Transverse colon (tissue), 4 donors: ENCODE data around the gene PIK3R5. TPM values are rescaled to one million over a fixed set of nuclear protein-coding genes. Genes with fewer than 3 reads are reported as not detected.

Source experiments
- DNase-seq: peaks from one replicate; pipeline ENCODE4 v3.0.0-alpha.2; 2019
- H3K27ac ChIP-seq, 4 donors: fragments of 200-600 bp; sonication (generic); 2 replicates each; pipeline ENCODE4 v1.5.1; 2016 to 2018; ENCODE audit warnings: inconsistent platforms in 4 of 4
- H3K27me3 ChIP-seq: fragments of 200-600 bp; sonication (generic); 2 replicates; pipeline ENCODE4 v1.5.1; 2017; ENCODE audit warnings: inconsistent platforms
- H3K36me3 ChIP-seq, 4 donors: fragments of 200-600 bp; sonication (generic); 2 replicates each; pipeline ENCODE4 v1.5.1; 2017 to 2019; ENCODE audit warnings: inconsistent platforms in 4 of 4
- H3K4me1 ChIP-seq, 4 donors: fragments of 200-600 bp; sonication (generic); 2 replicates each; pipeline ENCODE4 v1.5.1; 2017 to 2020; ENCODE audit warnings: inconsistent platforms in 4 of 4
- H3K4me3 ChIP-seq, 4 donors: fragments of 200-600 bp; sonication (generic); 1 replicate in 1 of 4; 2 replicates in 3 of 4; pipeline versions ENCODE4 v1.5.1 to v1.6.1; 2017 to 2019; ENCODE audit warnings: inconsistent platforms in 4 of 4
- H3K9me3 ChIP-seq, 2 donors: fragments of 200-600 bp; sonication (generic); 2 replicates each; pipeline ENCODE4 v1.5.1; 2017 to 2019; ENCODE audit warnings: inconsistent platforms in 2 of 2
- EP300 ChIP-seq: sonication (generic); formaldehyde crosslinking; IDR thresholded peaks from one replicate; pipeline ENCODE4 v1.6.1; 2017; ENCODE audit warnings: antibody characterized with exemption, low read depth
- POLR2A ChIP-seq: fragments of 450-650 bp; IDR thresholded peaks from one replicate; pipeline ENCODE4 v1.6.1; 2016; ENCODE audit warnings: antibody characterized with exemption, mild to moderate bottlenecking, moderate library complexity
- POLR2AphosphoS5 ChIP-seq, 3 donors: sonication (generic); formaldehyde crosslinking; IDR thresholded peaks; one replicate each; pipeline ENCODE4 v1.6.1; 2016; ENCODE audit warnings: antibody characterized with exemption in 3 of 3
- WGBS, 2 donors: methylation state at CpG; one replicate each; pipeline ENCODE4 v1.1.5; 2018; ENCODE audit warnings: low coverage in 1 of 2; 5-methylcytosine and 5-hydroxymethylcytosine counted together
- in situ Hi-C, 4 donors: fragments of 200-750 bp; cut with MboI; loops; one replicate each; pipeline versions ENCODE4 v1.15.0 to v1.15.1; 2017; ENCODE audit warnings: low sequenced_read_pairs in 3 of 4, low pct_ligation_motif_present in 1 of 4, low pct_unique_long_range_greater_than_20kb in 1 of 4
- intact Hi-C: fragments of 100-400 bp; cut with DNase I; formaldehyde crosslinking; loops from one replicate; pipeline ENCODE4 v1.15.1; 2023; ENCODE audit warnings: low total_unique reads
- total RNA-seq, 4 donors: library from RNA; depleted of rRNA; stranded (reverse); fragments of >200 nt; gene quantifications; one replicate each; pipeline ENCODE4 v1.1.0, GENCODE V29; 2016
- TF ChIP-seq, protein P1 (sequence below), 5 experiments: fragments of 200-600 bp in 3 of 5; fragments of 450-650 bp in 2 of 5; sonication (generic) in 3 of 5; IDR thresholded peaks; 1 replicate in 2 of 5; 2 replicates in 3 of 5; pipeline ENCODE4 v1.5.1; 2016 to 2017; ENCODE audit warnings: antibody characterized with exemption in 5 of 5, inconsistent platforms in 3 of 5, mild to moderate bottlenecking in 2 of 5, moderate library complexity in 1 of 5

Gene PIK3R5
- total RNA-seq, 4 donors from 2014 or later: 0.40 to 16.1 (median 10.4) TPM

DNA sequence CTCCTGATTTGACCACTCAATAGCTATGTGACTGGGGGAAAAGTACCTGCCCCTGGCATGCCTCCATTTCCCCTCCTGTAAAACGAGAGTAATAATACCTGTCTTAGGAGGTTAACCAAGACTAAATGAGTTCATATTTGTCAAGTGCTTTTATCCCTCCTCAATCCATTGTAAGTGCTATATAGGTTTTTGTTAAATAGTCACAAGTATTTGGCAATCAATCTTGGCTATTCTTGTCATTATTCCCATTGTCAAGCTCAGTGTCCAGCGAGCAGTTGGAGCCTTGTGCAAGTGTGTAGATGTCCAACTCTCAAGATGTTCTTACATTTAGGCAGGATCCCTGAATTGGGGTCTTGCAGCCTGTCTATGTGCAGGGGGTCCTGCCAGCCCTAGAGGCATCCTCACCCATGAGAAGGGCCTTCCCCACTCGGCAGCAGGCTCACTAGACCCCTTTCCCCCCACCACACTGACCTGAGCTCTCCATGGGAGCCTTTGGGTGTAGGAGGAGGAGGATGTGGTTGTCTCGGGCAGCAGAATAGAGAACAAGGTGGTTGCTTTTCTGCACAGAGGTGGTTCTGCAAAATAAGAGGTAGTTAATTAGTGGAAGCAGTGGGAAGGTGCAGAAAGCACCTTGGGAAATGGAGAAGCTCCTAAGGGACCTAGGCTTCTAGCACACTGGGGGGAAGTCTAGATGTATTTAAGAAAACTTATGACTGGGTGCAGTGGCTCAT is 116.0 kb downstream of the PIK3R5 start:
- no peaks in the 10 kb centered on the region for H3K27me3 ChIP-seq
- no peaks in the 10 kb centered on the region for H3K9me3 ChIP-seq
- H3K4me3 ChIP-seq: no peak overlapping the region
- in situ Hi-C loops: loop anchor here in 1 of 4 donors (25.0 kb wide), 1 partner anchor 88 kb away; no protein-coding TSS in a partner anchor
- DNase-seq: no peak
- WGBS, 2 donors: 67% methylated on average over 4 of the region's 4 CpGs; no CpG with 5 or more reads in 1 of the 2 donors
- H3K27ac ChIP-seq: no peak overlapping the region
- TF ChIP-seq POLR2AphosphoS5 (IDR thresholded peaks at IDR 0.05) (no peak), POLR2A (no peak), EP300 (no peak)
- TF ChIP-seq, protein P1, sequence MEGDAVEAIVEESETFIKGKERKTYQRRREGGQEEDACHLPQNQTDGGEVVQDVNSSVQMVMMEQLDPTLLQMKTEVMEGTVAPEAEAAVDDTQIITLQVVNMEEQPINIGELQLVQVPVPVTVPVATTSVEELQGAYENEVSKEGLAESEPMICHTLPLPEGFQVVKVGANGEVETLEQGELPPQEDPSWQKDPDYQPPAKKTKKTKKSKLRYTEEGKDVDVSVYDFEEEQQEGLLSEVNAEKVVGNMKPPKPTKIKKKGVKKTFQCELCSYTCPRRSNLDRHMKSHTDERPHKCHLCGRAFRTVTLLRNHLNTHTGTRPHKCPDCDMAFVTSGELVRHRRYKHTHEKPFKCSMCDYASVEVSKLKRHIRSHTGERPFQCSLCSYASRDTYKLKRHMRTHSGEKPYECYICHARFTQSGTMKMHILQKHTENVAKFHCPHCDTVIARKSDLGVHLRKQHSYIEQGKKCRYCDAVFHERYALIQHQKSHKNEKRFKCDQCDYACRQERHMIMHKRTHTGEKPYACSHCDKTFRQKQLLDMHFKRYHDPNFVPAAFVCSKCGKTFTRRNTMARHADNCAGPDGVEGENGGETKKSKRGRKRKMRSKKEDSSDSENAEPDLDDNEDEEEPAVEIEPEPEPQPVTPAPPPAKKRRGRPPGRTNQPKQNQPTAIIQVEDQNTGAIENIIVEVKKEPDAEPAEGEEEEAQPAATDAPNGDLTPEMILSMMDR (IDR thresholded peaks at IDR 0.05): no peak
- no peaks in the 10 kb centered on the region for H3K4me1 ChIP-seq
- H3K36me3 ChIP-seq: no peaks in the 10 kb centered on the region
- intact Hi-C loops: no loop called here

DNA sequence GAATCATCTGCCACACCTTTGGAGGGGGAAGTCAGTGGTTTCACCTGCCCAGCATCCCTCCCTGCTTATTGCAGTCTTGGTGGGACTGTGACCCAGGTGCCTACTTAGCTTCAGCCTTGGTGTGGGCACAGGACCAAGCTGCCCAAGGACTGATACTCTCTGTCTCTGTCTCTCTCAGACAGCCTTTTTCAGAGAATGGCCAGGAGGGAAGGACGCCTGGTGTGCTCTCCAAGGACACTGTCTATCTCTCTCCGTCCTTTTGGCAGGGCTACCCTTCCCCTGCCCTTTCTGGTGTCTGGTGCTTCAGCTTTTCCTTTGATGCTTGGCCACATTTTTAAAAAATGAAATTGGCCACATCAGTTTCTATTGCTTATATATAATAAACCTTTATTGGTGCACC is 117.6 kb downstream of the PIK3R5 start:
- WGBS, 2 donors: 75 to 91% methylated on average over 1 to 2 of the region's 2 CpGs
- H3K27ac ChIP-seq: no peak overlapping the region
- H3K27me3 ChIP-seq: no peaks in the 10 kb centered on the region
- H3K4me1 ChIP-seq: no peaks in the 10 kb centered on the region
- no peaks in the 10 kb centered on the region for H3K9me3 ChIP-seq
- intact Hi-C loops (no loop called here), in situ Hi-C loops (loop anchor here in 1 of 4 donors (25.0 kb wide), 1 partner anchor 89 kb away; no protein-coding TSS in a partner anchor)
- DNase-seq: no peak
- TF ChIP-seq EP300 (no peak), POLR2A (no peak), POLR2AphosphoS5 (IDR thresholded peaks at IDR 0.05) (no peak)
- TF ChIP-seq, protein P1 (IDR thresholded peaks at IDR 0.05): no peak
- no peak overlapping the region for H3K4me3 ChIP-seq
- H3K36me3 ChIP-seq: no peaks in the 10 kb centered on the region

DNA sequence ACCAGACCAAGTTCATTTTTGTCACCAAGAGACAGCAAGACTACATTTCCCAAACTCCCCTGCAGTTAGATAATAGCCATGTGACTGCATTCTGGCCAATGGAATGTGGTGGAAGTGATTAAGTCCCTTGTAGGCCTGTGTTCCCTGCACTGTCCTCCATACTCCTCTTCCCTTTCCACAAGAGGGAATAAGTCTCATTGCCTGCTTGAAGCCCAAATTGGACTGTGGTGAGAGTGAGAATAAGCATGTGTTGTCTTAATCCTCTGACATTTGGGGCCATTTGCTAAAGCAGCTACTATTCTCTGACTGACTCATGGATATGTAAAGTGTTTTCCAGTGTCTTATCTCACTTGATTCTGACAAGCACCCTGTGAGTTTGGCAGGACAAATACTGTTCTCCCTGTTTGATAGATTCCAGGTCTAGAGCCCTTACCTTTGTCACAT is 118.7 kb downstream of the PIK3R5 start:
- Histone ChIP-seq H3K9me3 (no peaks in the 10 kb centered on the region), H3K27me3 (no peaks in the 10 kb centered on the region), H3K36me3 (no peaks in the 10 kb centered on the region), H3K27ac (no peak overlapping the region), H3K4me1 (no peaks in the 10 kb centered on the region), H3K4me3 (no peak overlapping the region)
- intact Hi-C loops (no loop called here), in situ Hi-C loops (loop anchor here in 1 of 4 donors (25.0 kb wide), 1 partner anchor 91 kb away; no protein-coding TSS in a partner anchor)
- TF ChIP-seq EP300: no peak
- TF ChIP-seq, protein P1 (IDR thresholded peaks at IDR 0.05): no peak
- no peak for TF ChIP-seq POLR2A
- no peak for TF ChIP-seq POLR2AphosphoS5 (IDR thresholded peaks at IDR 0.05)
- no peak for DNase-seq

DNA sequence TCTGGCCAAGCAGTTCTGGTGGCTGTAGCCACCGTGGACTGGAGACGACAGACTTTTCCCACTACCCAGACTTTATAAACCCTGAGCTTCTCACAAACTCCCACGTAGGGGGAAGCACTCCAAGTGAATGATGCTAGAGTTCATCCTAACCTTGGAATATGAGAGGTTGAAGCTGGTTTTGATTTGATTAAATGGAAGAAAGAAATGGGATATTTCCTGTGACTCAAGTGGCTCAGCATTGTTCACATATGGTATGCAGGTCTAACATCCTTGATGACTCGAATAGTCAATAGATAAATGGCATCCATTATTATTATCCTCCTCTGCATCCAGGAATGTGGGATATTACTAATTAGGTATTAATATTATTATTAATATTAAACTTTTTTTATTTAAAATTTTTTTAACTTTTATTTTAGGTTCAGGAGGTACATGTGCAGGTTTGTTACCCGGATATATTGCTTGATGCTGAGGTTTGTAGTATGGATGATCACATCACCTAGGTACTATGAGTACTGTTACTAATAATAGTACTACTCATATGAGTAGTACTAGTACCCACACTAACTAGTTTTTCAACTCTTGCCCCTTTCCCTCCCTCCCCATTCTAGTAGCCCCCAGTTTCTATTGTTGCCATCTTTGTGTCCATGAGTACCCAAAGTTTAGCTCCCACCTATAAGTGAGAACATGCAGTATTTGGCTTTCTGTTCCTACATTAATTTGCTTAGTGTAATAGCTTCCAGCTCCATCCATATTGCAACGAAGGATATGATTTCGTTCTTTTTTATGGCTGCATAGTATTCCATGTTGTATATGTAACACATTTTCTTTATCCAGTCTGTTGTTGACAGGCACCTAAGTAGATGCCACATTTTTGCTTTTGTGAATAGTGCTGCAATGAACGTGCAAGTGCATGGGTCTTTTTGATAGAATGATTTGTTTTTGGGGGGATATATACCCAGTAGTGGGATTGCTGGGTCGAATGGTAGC is 121.0 kb downstream of the PIK3R5 start:
- DNase-seq: no peak
- H3K4me3 ChIP-seq: no peak overlapping the region
- intact Hi-C loops: no loop called here
- TF ChIP-seq, protein P1 (IDR thresholded peaks at IDR 0.05): no peak
- no peak for TF ChIP-seq POLR2AphosphoS5 (IDR thresholded peaks at IDR 0.05)
- TF ChIP-seq EP300: no peak
- TF ChIP-seq POLR2A: no peak
- in situ Hi-C loops: loop anchor here in 1 of 4 donors (25.0 kb wide), 1 partner anchor 93 kb away; no protein-coding TSS in a partner anchor
- WGBS, 2 donors: 84 to 87% methylated on average over 6 to 9 of the region's 9 CpGs
- H3K27ac ChIP-seq: no peak overlapping the region
- H3K4me1 ChIP-seq: no peaks in the 10 kb centered on the region
- H3K36me3 ChIP-seq: no peaks in the 10 kb centered on the region
- H3K27me3 ChIP-seq: no peaks in the 10 kb centered on the region
- H3K9me3 ChIP-seq: no peaks in the 10 kb centered on the region
